GM21529 (cell line): ENCODE measurements around the gene SLC25A47.
"Not testable (repeated sequence)": the region's sequence is repeated elsewhere in the genome, so short reads cannot be mapped to it uniquely, and the experiment has no call there.

Experiments
- ATAC-seq: cut with Tn5 transposase; IDR thresholded peaks from one replicate; pipeline ENCODE4 v1.9.1; 2021; ENCODE audit not compliant: unreplicated experiment

SLC25A47 gene

GRCh38 chr14:100304825-100305323 is 18.3 kb upstream of the SLC25A47 start:
- no peak for ATAC-seq

- ATAC-seq = no peak
These were observed 17.6 kb upstream of the SLC25A47 start for GRCh38 chr14:100305324-100306100.

- peak; percentile 85 for ATAC-seq
These were observed 16.8 kb upstream of the SLC25A47 start, which contains the start of gene SLC25A29 for GRCh38 chr14:100306101-100306997. Gene SLC25A29 (minus strand): TSS chr14:100306444. CDS start chr14:100306232, 212 bp downstream.

- ATAC-seq = peak; percentile 5
These were observed 16.0 kb upstream of the SLC25A47 start for GRCh38 chr14:100306998-100307765.

- ATAC-seq = no peak
These were observed 15.2 kb upstream of the SLC25A47 start for GRCh38 chr14:100307766-100308426.

GRCh38 chr14:100308427-100308792 is 14.7 kb upstream of the SLC25A47 start:
- ATAC-seq = not testable (repeated sequence)

GRCh38 chr14:100309028-100309737 is 14.0 kb upstream of the SLC25A47 start:
- ATAC-seq = no peak

GRCh38 chr14:100312110-100312876 is 10.8 kb upstream of the SLC25A47 start:
- not testable (repeated sequence) for ATAC-seq

- no peak for ATAC-seq
These were observed 10.2 kb upstream of the SLC25A47 start for GRCh38 chr14:100312877-100313400.

- no peak for ATAC-seq
These were observed 9.5 kb upstream of the SLC25A47 start for GRCh38 chr14:100313464-100314230.

GRCh38 chr14:100314724-100315123 is 8.4 kb upstream of the SLC25A47 start:
- ATAC-seq = no peak

- no peak for ATAC-seq
These were observed 5.8 kb upstream of the SLC25A47 start for GRCh38 chr14:100317389-100317788.

GRCh38 chr14:100317912-100318808 is 5.0 kb upstream of the SLC25A47 start:
- peak; percentile 90 for ATAC-seq

- ATAC-seq = no peak
These were observed 2.8 kb upstream of the SLC25A47 start for GRCh38 chr14:100320157-100320856.

GRCh38 chr14:100321473-100322137 is 1.5 kb upstream of the SLC25A47 start:
- ATAC-seq = no peak
